Measurements from ENCODE around the gene PFKFB3. TPM values are rescaled to one million over a fixed set of nuclear protein-coding genes. Genes with fewer than 3 reads are reported as not detected.
A peak's percentile ranks its signal among the peaks of the same experiment; 100 is the strongest.

The PFKFB3 gene
- total RNA-seq, 1 experiment from 2014 or later, result 36.8 TPM

GRCh38 chr10:6231730-6232129, 29.0 kb downstream of the PFKFB3 start:
- no peaks in the 10 kb centered on the region for H3K23me2 ChIP-seq (ENCODE audit: insufficient read length, low read depth, low read length, poor library complexity, severe bottlenecking)
- no peak for TF ChIP-seq CTCF (conservative IDR thresholded peaks at IDR 0.05)
- H4K8ac ChIP-seq (replicated peaks; ENCODE audit: insufficient read length, low read depth, low read length), result no peak overlapping the region

More at GRCh38 chr10:6231730-6232129, 29.0 kb downstream of the PFKFB3 start:
- Histone ChIP-seq H2AK5ac (ENCODE audit: insufficient read length, low read length) (no peak overlapping the region), H3K79me1 (ENCODE audit: insufficient read depth, low read depth, low read length, poor library complexity, severe bottlenecking) (peaks cover 3% of the 10 kb centered on the region), H3K27me3 (ENCODE audit: insufficient read depth, low read length) (no peaks in the 10 kb centered on the region), H4K5ac (ENCODE audit: insufficient read length, low read depth, low read length) (no peak overlapping the region), H3K79me2 (ENCODE audit: insufficient read depth, low read length) (no peaks in the 10 kb centered on the region), H3K23ac (ENCODE audit: insufficient read length, low read depth, low read length) (no peak overlapping the region), H3K9ac (ENCODE audit: extremely low read depth, insufficient read length, low read length) (no peak overlapping the region), H3K18ac (ENCODE audit: insufficient read length, low read depth, low read length) (no peak overlapping the region), H2AFZ (ENCODE audit: low read length) (no peak overlapping the region), H4K20me1 (ENCODE audit: control insufficient read depth, insufficient read depth, insufficient read length) (peaks cover 2% of the 10 kb centered on the region), H3K4ac (ENCODE audit: low read depth, low read length) (no peak overlapping the region; the same call in 1 of the 2 replicates), H2BK5ac (ENCODE audit: insufficient read length, low read length) (no peak overlapping the region), H3K27ac (ENCODE audit: insufficient read length, low read depth, low read length) (no peak overlapping the region), H2BK15ac (ENCODE audit: low read depth, low read length) (no peak overlapping the region), H2BK20ac (ENCODE audit: low read depth, low read length, poor library complexity, severe bottlenecking) (no peak overlapping the region), H4K91ac (ENCODE audit: insufficient read length, low read depth, low read length) (no peak overlapping the region), H3K4me2 (ENCODE audit: insufficient read depth, insufficient read length, low read length) (no peak overlapping the region), H3K56ac (ENCODE audit: insufficient read length, low read depth, low read length) (no peak overlapping the region), H2BK120ac (ENCODE audit: low read depth, low read length, poor library complexity, severe bottlenecking) (no peak overlapping the region), H3K4me1 (ENCODE audit: insufficient read depth, low read length) (no peaks in the 10 kb centered on the region), H3K14ac (ENCODE audit: insufficient read depth, low read length) (no peak overlapping the region), H2BK12ac (ENCODE audit: insufficient read length, low read depth, low read length) (no peak overlapping the region), H3K9me3 (ENCODE audit: control insufficient read depth, low read depth, low read length) (no peaks in the 10 kb centered on the region), H3T11ph (ENCODE audit: low read length) (no peak overlapping the region)
- DNase-seq, result no peak
- Mint-ChIP-seq H3K4me1 (no peaks in the 10 kb centered on the region; a peak in 1 of 4 replicates), H3K4me3 (no peak overlapping the region), H3K9me3 (no peaks in the 10 kb centered on the region), H3K27ac (peak overlapping the region in 1 of 3 experiments; percentile 77; a peak in 1 of 7 replicates), H3K36me3 (ENCODE audit: insufficient read depth in 1 of 3, low read depth in 3 of 3) (peaks cover 35 to 85% (median 81%) of the 10 kb centered on the region in 3 experiments; a peak in 6 of 7 replicates), H3K27me3 (ENCODE audit: low read depth) (no peaks in the 10 kb centered on the region)
- no CpG with 5 or more reads among the region's 13 CpGs for WGBS (ENCODE audit: extremely low coverage, insufficient read length, low lambda C conversion rate)

All from H9 (cell line).